ENCODE results near the gene SPG7.

The SPG7 gene

DNA sequence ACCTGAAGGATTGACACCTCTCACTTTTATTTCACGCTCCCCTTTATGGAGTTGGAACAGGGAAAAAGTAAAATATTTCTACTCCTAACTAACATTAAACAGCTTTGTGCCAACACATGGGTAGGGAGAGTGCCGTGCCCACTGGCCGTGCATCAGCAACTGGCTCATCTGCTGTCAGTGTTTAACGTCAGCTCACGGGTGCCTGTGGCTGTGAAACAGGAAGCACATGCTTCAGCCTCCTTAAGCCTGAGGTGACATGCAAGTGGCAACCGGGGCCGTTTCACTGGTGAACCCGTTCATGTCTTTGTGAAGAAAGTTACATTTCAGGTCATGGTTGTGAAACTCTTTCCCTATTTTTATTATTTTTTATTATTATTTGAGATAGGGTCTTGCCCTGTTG is 3.2 kb downstream of the SPG7 start:
- Histone ChIP-seq H2AFZ (ENCODE audit: low read length) (no peak overlapping the region), H2BK12ac (ENCODE audit: low read length) (no peak overlapping the region), H3K4me1 (ENCODE audit: control insufficient read depth in 2 of 2, insufficient read depth in 1 of 2, low read depth in 1 of 2, low read length in 2 of 2) (peaks cover 3 to 4% of the 10 kb centered on the region in 2 donors), H3K36me3 (replicated peaks in 1 of 2; ENCODE audit: control insufficient read depth in 2 of 2, insufficient read depth in 2 of 2, low read length in 2 of 2) (peaks cover 24 to 57% of the 10 kb centered on the region in 2 donors), H2BK120ac (ENCODE audit: low read depth, low read length) (no peak overlapping the region), H3K79me1 (ENCODE audit: low read depth, low read length) (peaks cover 10% of the 10 kb centered on the region), H2BK5ac (ENCODE audit: low read length) (no peak overlapping the region), H3K18ac (ENCODE audit: low read length) (no peak overlapping the region), H3K27me3 (ENCODE audit: control insufficient read depth in 3 of 3, insufficient read depth in 3 of 3, low read depth in 1 of 3, low read length in 3 of 3) (no peaks in the 10 kb centered on the region), H3K14ac (ENCODE audit: low read length) (no peak overlapping the region), H3K9ac (ENCODE audit: low read depth, low read length, poor library complexity) (no peak overlapping the region), H2BK15ac (ENCODE audit: low read length) (no peak overlapping the region), H3K9me3 (replicated peaks in 1 of 2; ENCODE audit: control insufficient read depth in 2 of 2, insufficient read depth in 1 of 2, low read depth in 1 of 2, low read length in 2 of 2) (no peaks in the 10 kb centered on the region), H3K27ac (replicated peaks; ENCODE audit: low read length) (no peak overlapping the region), H3K4ac (ENCODE audit: low read length) (no peak overlapping the region), H3K4me3 (ENCODE audit: low read length in 2 of 2) (no peak overlapping the region), H3K4me2 (ENCODE audit: insufficient read depth, low read length, poor library complexity, severe bottlenecking) (no peak overlapping the region), H4K91ac (ENCODE audit: low read depth, low read length, poor library complexity) (no peak overlapping the region), H4K8ac (ENCODE audit: low read depth, low read length) (no peak overlapping the region), H3K23ac (ENCODE audit: low read depth, low read length, poor library complexity) (no peak overlapping the region), H2AK5ac (ENCODE audit: low read depth, low read length) (no peak overlapping the region)
- no CpG with 5 or more reads among the region's 8 CpGs for WGBS, 2 donors (ENCODE audit: extremely low coverage in 2 of 2, insufficient read length in 2 of 2, insufficient replicate concordance in 1 of 2)
- DNase-seq (ENCODE audit: low spot score), result no peak

GRCh38 chr16:89512453-89512852 is 4.2 kb downstream of the SPG7 start:
- Histone ChIP-seq H3K14ac (ENCODE audit: low read length) (no peak overlapping the region), H2BK15ac (ENCODE audit: low read length) (no peak overlapping the region), H3K9me3 (replicated peaks in 1 of 2; ENCODE audit: control insufficient read depth in 2 of 2, insufficient read depth in 1 of 2, low read depth in 1 of 2, low read length in 2 of 2) (no peaks in the 10 kb centered on the region), H3K23ac (ENCODE audit: low read depth, low read length, poor library complexity) (no peak overlapping the region), H3K4me2 (ENCODE audit: insufficient read depth, low read length, poor library complexity, severe bottlenecking) (no peak overlapping the region), H2BK120ac (ENCODE audit: low read depth, low read length) (no peak overlapping the region), H3K27me3 (ENCODE audit: control insufficient read depth in 3 of 3, insufficient read depth in 3 of 3, low read depth in 1 of 3, low read length in 3 of 3) (no peaks in the 10 kb centered on the region), H2AK5ac (ENCODE audit: low read depth, low read length) (no peak overlapping the region), H3K4ac (ENCODE audit: low read length) (no peak overlapping the region), H3K27ac (replicated peaks; ENCODE audit: low read length) (no peak overlapping the region), H3K79me1 (ENCODE audit: low read depth, low read length) (peaks cover 15% of the 10 kb centered on the region), H3K18ac (ENCODE audit: low read length) (no peak overlapping the region), H4K8ac (ENCODE audit: low read depth, low read length) (no peak overlapping the region), H3K4me1 (ENCODE audit: control insufficient read depth in 2 of 2, insufficient read depth in 1 of 2, low read depth in 1 of 2, low read length in 2 of 2) (peaks cover 2 to 5% of the 10 kb centered on the region in 2 donors), H2BK12ac (ENCODE audit: low read length) (no peak overlapping the region), H4K91ac (ENCODE audit: low read depth, low read length, poor library complexity) (no peak overlapping the region), H3K4me3 (ENCODE audit: low read length in 2 of 2) (no peak overlapping the region), H3K36me3 (replicated peaks in 1 of 2; ENCODE audit: control insufficient read depth in 2 of 2, insufficient read depth in 2 of 2, low read length in 2 of 2) (peaks cover 31 to 62% of the 10 kb centered on the region in 2 donors), H2AFZ (ENCODE audit: low read length) (no peak overlapping the region), H2BK5ac (ENCODE audit: low read length) (no peak overlapping the region), H3K9ac (ENCODE audit: low read depth, low read length, poor library complexity) (no peak overlapping the region)
- WGBS, 2 donors (ENCODE audit: extremely low coverage in 2 of 2, insufficient read length in 2 of 2, insufficient replicate concordance in 1 of 2), result 100% methylated on average over 1 of the region's 9 CpGs; no CpG with 5 or more reads in 1 of the 2 donors
- DNase-seq (ENCODE audit: low spot score), result no peak

GRCh38 chr16:89517128-89517527 is 8.9 kb downstream of the SPG7 start:
- no peak overlapping the region for H3K23ac ChIP-seq (ENCODE audit: low read depth, low read length, poor library complexity)
- H3K9ac ChIP-seq (ENCODE audit: low read depth, low read length, poor library complexity), result peak overlapping the region; percentile 37
- H3K4ac ChIP-seq (ENCODE audit: low read length), result no peak overlapping the region
- no peak overlapping the region for H2AK5ac ChIP-seq (ENCODE audit: low read depth, low read length)
- peak overlapping the region; percentile 57 for H2BK5ac ChIP-seq (ENCODE audit: low read length)
- no peaks in the 10 kb centered on the region for H3K27me3 ChIP-seq (ENCODE audit: control insufficient read depth in 3 of 3, insufficient read depth in 3 of 3, low read depth in 1 of 3, low read length in 3 of 3)
- peaks cover 0 to 11% of the 10 kb centered on the region in 2 donors for H3K9me3 ChIP-seq (replicated peaks in 1 of 2; ENCODE audit: control insufficient read depth in 2 of 2, insufficient read depth in 1 of 2, low read depth in 1 of 2, low read length in 2 of 2)
- no peak overlapping the region for H3K4me2 ChIP-seq (ENCODE audit: insufficient read depth, low read length, poor library complexity, severe bottlenecking)
- H4K91ac ChIP-seq (ENCODE audit: low read depth, low read length, poor library complexity), result no peak overlapping the region
- DNase-seq (ENCODE audit: low spot score), result no peak
- H2BK12ac ChIP-seq (ENCODE audit: low read length), result no peak overlapping the region
- H3K79me1 ChIP-seq (ENCODE audit: low read depth, low read length), result peaks cover 14% of the 10 kb centered on the region
- H3K4me3 ChIP-seq (ENCODE audit: low read length in 2 of 2), result no peak overlapping the region
- no peak overlapping the region for H2BK15ac ChIP-seq (ENCODE audit: low read length)
- H3K4me1 ChIP-seq (ENCODE audit: control insufficient read depth in 2 of 2, insufficient read depth in 1 of 2, low read depth in 1 of 2, low read length in 2 of 2), result peaks cover 0 to 14% of the 10 kb centered on the region in 2 donors
- H3K27ac ChIP-seq (replicated peaks; ENCODE audit: low read length), result no peak overlapping the region
- H2BK120ac ChIP-seq (ENCODE audit: low read depth, low read length), result no peak overlapping the region
- no peak overlapping the region for H3K14ac ChIP-seq (ENCODE audit: low read length)
- no CpG with 5 or more reads among the region's 9 CpGs for WGBS, 2 donors (ENCODE audit: extremely low coverage in 2 of 2, insufficient read length in 2 of 2, insufficient replicate concordance in 1 of 2)
- no peak overlapping the region for H2AFZ ChIP-seq (ENCODE audit: low read length)
- H4K8ac ChIP-seq (ENCODE audit: low read depth, low read length), result no peak overlapping the region
- peaks cover 41 to 88% of the 10 kb centered on the region in 2 donors for H3K36me3 ChIP-seq (replicated peaks in 1 of 2; ENCODE audit: control insufficient read depth in 2 of 2, insufficient read depth in 2 of 2, low read length in 2 of 2)
- no peak overlapping the region for H3K18ac ChIP-seq (ENCODE audit: low read length)

DNA sequence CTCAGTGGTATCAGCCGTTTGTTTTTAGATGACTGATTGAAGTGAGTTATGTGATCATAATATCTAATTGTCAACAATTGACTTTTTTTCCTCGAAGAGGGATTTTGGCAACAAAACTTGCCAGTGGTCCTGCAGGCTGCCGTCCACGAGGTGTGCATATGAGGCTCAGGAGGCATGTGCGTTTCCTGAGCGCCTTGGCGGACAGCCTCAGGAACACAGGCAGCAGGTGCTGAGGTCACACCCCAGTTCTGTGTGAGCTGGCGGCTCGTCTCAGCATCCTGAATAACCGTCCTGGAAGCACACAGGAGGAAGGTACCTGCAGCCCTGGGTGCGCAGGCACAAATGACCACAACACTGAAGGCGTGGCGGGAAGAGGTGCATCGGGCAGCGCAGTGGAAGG is 11.7 kb downstream of the SPG7 start:
- Histone ChIP-seq H2AFZ (ENCODE audit: low read length) (no peak overlapping the region), H3K9me3 (replicated peaks in 1 of 2; ENCODE audit: control insufficient read depth in 2 of 2, insufficient read depth in 1 of 2, low read depth in 1 of 2, low read length in 2 of 2) (peaks cover 0 to 11% of the 10 kb centered on the region in 2 donors), H2BK12ac (ENCODE audit: low read length) (peak overlapping the region; percentile 22), H3K4me3 (ENCODE audit: low read length in 2 of 2) (peak overlapping the region in 1 of 2 donors; percentile 59), H3K18ac (ENCODE audit: low read length) (no peak overlapping the region), H3K36me3 (replicated peaks in 1 of 2; ENCODE audit: control insufficient read depth in 2 of 2, insufficient read depth in 2 of 2, low read length in 2 of 2) (peaks cover 52 to 93% of the 10 kb centered on the region in 2 donors), H2BK5ac (ENCODE audit: low read length) (no peak overlapping the region), H3K4me2 (ENCODE audit: insufficient read depth, low read length, poor library complexity, severe bottlenecking) (no peak overlapping the region), H2BK120ac (ENCODE audit: low read depth, low read length) (no peak overlapping the region), H4K8ac (ENCODE audit: low read depth, low read length) (peak overlapping the region; percentile 82), H4K91ac (ENCODE audit: low read depth, low read length, poor library complexity) (no peak overlapping the region), H3K23ac (ENCODE audit: low read depth, low read length, poor library complexity) (peak overlapping the region; percentile 73), H3K14ac (ENCODE audit: low read length) (peak overlapping the region; percentile 82), H3K4me1 (ENCODE audit: control insufficient read depth in 2 of 2, insufficient read depth in 1 of 2, low read depth in 1 of 2, low read length in 2 of 2) (peaks cover 0 to 14% of the 10 kb centered on the region in 2 donors), H3K27me3 (ENCODE audit: control insufficient read depth in 3 of 3, insufficient read depth in 3 of 3, low read depth in 1 of 3, low read length in 3 of 3) (no peaks in the 10 kb centered on the region), H3K9ac (ENCODE audit: low read depth, low read length, poor library complexity) (peak overlapping the region; percentile 44), H3K27ac (replicated peaks; ENCODE audit: low read length) (no peak overlapping the region), H2BK15ac (ENCODE audit: low read length) (no peak overlapping the region), H3K79me1 (ENCODE audit: low read depth, low read length) (peaks cover 17% of the 10 kb centered on the region), H3K4ac (ENCODE audit: low read length) (no peak overlapping the region), H2AK5ac (ENCODE audit: low read depth, low read length) (no peak overlapping the region)
- no CpG with 5 or more reads among the region's 15 CpGs for WGBS, 2 donors (ENCODE audit: extremely low coverage in 2 of 2, insufficient read length in 2 of 2, insufficient replicate concordance in 1 of 2)
- no peak for DNase-seq (ENCODE audit: low spot score)
